GM19452 (cell line): ENCODE results near the gene CCL19.

Experiments
- ATAC-seq: cut with Tn5 transposase; IDR thresholded peaks from one replicate; pipeline ENCODE4 v1.9.1; 2021; ENCODE audit not compliant: unreplicated experiment

The CCL19 gene

GRCh38 chr9:34642679-34643078 is 48.4 kb downstream of the CCL19 start:
- ATAC-seq, result no peak
